ENCODE data around the gene ARL16. TPM values are rescaled to one million over a fixed set of nuclear protein-coding genes. Genes with fewer than 3 reads are reported as not detected.
A peak's percentile ranks its signal among the peaks of the same experiment; 100 is the strongest.

The ARL16 gene
- polyA plus RNA-seq, 1 of the 3 experiments (the other 2 are of a cell fraction) = 148 TPM

- ChIA-PET CTCF (interaction anchor here (0.8 to 1.5 kb wide), 6 partner anchors 15 to 159 kb away, joined by 3 to 6 read pairs (median 4); partner anchors contain the start of genes ARL16 and HGS), POLR2A (interaction anchor here (0.7 to 3.0 kb wide), 3 partner anchors 11 to 159 kb away, joined by 3 to 9 read pairs (median 6); partner anchors contain the start of genes ARL16 and HGS)
- H3K4me1 ChIP-seq (ENCODE audit: control insufficient read depth in 1 of 2, insufficient read depth in 2 of 2, low read depth in 1 of 2, low read length in 1 of 2) = peaks cover 16 to 25% of the 10 kb centered on the region in 2 experiments
- H3K9me2 ChIP-seq = no peaks in the 10 kb centered on the region
- no peak overlapping the region for H3K4me3 ChIP-seq (ENCODE audit: low read depth in 2 of 2, low read length in 1 of 2)
- no peak for DNase-seq
- peaks cover 52% of the 10 kb centered on the region for H3F3A ChIP-seq (replicated peaks; ENCODE audit: insufficient read depth)
- H3K79me2 ChIP-seq (ENCODE audit: insufficient read depth) = peaks cover 44% of the 10 kb centered on the region
- H2AFZ ChIP-seq (ENCODE audit: low read depth) = no peak overlapping the region
- no peak overlapping the region for H3K9ac ChIP-seq
- no peak for TF ChIP-seq ELF1 (IDR thresholded peaks at IDR 0.05)
- TF ChIP-seq CTCF (IDR thresholded peaks at IDR 0.05) = peak; percentile 32; the same call in 1 of the 2 replicates
- WGBS (ENCODE audit: low lambda C conversion rate) = 96% methylated on average over 38 of the region's 54 CpGs
- H4K20me1 ChIP-seq (ENCODE audit: insufficient read depth) = peaks cover 4% of the 10 kb centered on the region
- no peak overlapping the region for H3K27ac ChIP-seq (ENCODE audit: low read depth in 2 of 2, low read length in 1 of 2)
- H3K4me2 ChIP-seq = no peak overlapping the region
- no peaks in the 10 kb centered on the region for H3K27me3 ChIP-seq (ENCODE audit: insufficient read depth)
- no peaks in the 10 kb centered on the region for H3K9me3 ChIP-seq
- peaks cover 34 to 38% of the 10 kb centered on the region in 2 experiments for H3K36me3 ChIP-seq (replicated peaks in 1 of 2; ENCODE audit: control insufficient read depth in 1 of 2, insufficient read depth in 2 of 2, low read length in 1 of 2)
Observed at GRCh38 chr17:81706757-81707624, 23.4 kb upstream of the ARL16 start.

DNA sequence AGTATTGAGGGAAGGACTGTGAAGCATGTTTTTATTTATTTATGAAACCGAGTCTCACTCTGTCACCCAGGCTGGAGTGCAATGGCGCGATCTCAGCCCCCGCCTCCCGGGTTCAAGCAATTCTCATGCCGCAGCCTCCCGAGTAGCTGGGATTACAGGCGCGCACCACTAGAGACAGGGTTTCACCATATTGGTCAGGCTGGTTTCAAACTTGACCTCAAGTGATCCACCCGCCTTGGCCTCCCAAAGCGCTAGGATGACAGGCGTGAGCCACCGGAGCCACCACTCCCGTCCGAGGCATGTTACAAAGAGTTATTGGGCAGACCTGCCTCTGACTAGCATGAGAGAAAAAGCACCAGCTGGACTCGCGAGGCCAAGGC, 22.6 kb upstream of the ARL16 start:
- TF ChIP-seq POLR2AphosphoS5 (IDR thresholded peaks at IDR 0.05; ENCODE audit: low read depth, low read length) (no peak), YY1 (IDR thresholded peaks at IDR 0.05; ENCODE audit: low read depth) (no peak), JUND (IDR thresholded peaks at IDR 0.05) (no peak), ELF1 (IDR thresholded peaks at IDR 0.05) (no peak), SMC3 (IDR thresholded peaks at IDR 0.05; ENCODE audit: low read depth, low read length) (no peak), TCF12 (IDR thresholded peaks at IDR 0.05) (no peak), USF1 (IDR thresholded peaks at IDR 0.05; ENCODE audit: borderline replicate concordance, low read depth) (no peak), NRF1 (IDR thresholded peaks at IDR 0.05; ENCODE audit: low read depth, low read length) (no peak), FOXJ3 (CRISPR knock-in tag; IDR thresholded peaks at IDR 0.05) (no peak), GABPA (IDR thresholded peaks at IDR 0.05; ENCODE audit: low read depth) (no peak), FOSL2 (IDR thresholded peaks at IDR 0.05; ENCODE audit: borderline replicate concordance, low read depth) (no peak)
- TF ChIP-seq, protein P1, sequence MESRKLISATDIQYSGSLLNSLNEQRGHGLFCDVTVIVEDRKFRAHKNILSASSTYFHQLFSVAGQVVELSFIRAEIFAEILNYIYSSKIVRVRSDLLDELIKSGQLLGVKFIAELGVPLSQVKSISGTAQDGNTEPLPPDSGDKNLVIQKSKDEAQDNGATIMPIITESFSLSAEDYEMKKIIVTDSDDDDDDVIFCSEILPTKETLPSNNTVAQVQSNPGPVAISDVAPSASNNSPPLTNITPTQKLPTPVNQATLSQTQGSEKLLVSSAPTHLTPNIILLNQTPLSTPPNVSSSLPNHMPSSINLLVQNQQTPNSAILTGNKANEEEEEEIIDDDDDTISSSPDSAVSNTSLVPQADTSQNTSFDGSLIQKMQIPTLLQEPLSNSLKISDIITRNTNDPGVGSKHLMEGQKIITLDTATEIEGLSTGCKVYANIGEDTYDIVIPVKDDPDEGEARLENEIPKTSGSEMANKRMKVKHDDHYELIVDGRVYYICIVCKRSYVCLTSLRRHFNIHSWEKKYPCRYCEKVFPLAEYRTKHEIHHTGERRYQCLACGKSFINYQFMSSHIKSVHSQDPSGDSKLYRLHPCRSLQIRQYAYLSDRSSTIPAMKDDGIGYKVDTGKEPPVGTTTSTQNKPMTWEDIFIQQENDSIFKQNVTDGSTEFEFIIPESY (IDR thresholded peaks at IDR 0.05; ENCODE audit: borderline replicate concordance, low read depth) = no peak
- no peaks in the 10 kb centered on the region for H3K27me3 ChIP-seq (ENCODE audit: insufficient read depth)
- H3K36me3 ChIP-seq (replicated peaks in 1 of 2; ENCODE audit: control insufficient read depth in 1 of 2, insufficient read depth in 2 of 2, low read length in 1 of 2) = peaks cover 42 to 43% of the 10 kb centered on the region in 2 experiments
- H3K4me2 ChIP-seq = no peak overlapping the region
- peaks cover 17 to 31% of the 10 kb centered on the region in 2 experiments for H3K4me1 ChIP-seq (ENCODE audit: control insufficient read depth in 1 of 2, insufficient read depth in 2 of 2, low read depth in 1 of 2, low read length in 1 of 2)
- ChIA-PET CTCF (interaction anchor here (0.8 to 1.5 kb wide), 4 partner anchors 15 to 100 kb away, joined by 3 to 6 read pairs (median 5); partner anchors contain the start of genes ARL16 and HGS), POLR2A (interaction anchor here (1.6 kb wide), 1 partner anchor 23 kb away, joined by 6 read pairs; the partner anchor contains the start of genes ARL16 and HGS)
- peaks cover 52% of the 10 kb centered on the region for H3K79me2 ChIP-seq (ENCODE audit: insufficient read depth)
- no peak overlapping the region for H3K9ac ChIP-seq
- WGBS (ENCODE audit: low lambda C conversion rate) = 95% methylated on average over 11 of the region's 17 CpGs
- no peak overlapping the region for H2AFZ ChIP-seq (ENCODE audit: low read depth)
- H4K20me1 ChIP-seq (ENCODE audit: insufficient read depth) = peaks cover 12% of the 10 kb centered on the region
- H3K4me3 ChIP-seq (ENCODE audit: low read depth in 2 of 2, low read length in 1 of 2) = no peak overlapping the region
- H3K9me3 ChIP-seq = no peaks in the 10 kb centered on the region
- DNase-seq = no peak
- no peak overlapping the region for H3K27ac ChIP-seq (ENCODE audit: low read depth in 2 of 2, low read length in 1 of 2)
- H3F3A ChIP-seq (replicated peaks; ENCODE audit: insufficient read depth) = peaks cover 60% of the 10 kb centered on the region
- H3K9me2 ChIP-seq = no peaks in the 10 kb centered on the region
